GM18502 (cell line): Measurements from ENCODE around the gene PLA2G7.
"Not testable (repeated sequence)": the region's sequence is repeated elsewhere in the genome, so short reads cannot be mapped to it uniquely, and the experiment has no call there.

Experiments
- ATAC-seq: cut with Tn5 transposase; IDR thresholded peaks from one replicate; pipeline ENCODE4 v1.9.1; 2021; ENCODE audit warnings: mild to moderate bottlenecking; ENCODE audit not compliant: unreplicated experiment, poor library complexity

PLA2G7 gene

DNA sequence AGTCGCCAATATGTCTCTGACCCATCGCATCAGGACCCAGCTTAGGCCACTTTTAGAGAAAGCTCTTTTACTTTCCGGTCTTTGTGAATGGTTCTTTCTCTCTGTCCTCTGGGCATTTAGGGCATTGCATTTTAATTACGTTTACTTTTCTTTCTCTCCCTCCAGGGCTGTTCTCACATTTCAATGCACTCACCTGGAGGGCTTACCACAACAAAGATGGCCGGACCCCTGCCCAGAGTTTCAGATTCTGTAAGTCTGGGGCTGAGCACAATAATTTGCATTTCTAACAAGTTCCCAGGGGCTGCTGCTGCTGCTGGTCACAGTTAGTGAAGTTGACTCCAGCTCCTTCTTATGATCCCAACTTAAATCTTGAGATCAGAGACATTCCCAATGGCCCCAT is 14.6 kb upstream of the PLA2G7 start:
- ATAC-seq: no peak

- no peak for ATAC-seq
Measured at GRCh38 chr6:46748940-46749503, 13.8 kb upstream of the PLA2G7 start.

DNA sequence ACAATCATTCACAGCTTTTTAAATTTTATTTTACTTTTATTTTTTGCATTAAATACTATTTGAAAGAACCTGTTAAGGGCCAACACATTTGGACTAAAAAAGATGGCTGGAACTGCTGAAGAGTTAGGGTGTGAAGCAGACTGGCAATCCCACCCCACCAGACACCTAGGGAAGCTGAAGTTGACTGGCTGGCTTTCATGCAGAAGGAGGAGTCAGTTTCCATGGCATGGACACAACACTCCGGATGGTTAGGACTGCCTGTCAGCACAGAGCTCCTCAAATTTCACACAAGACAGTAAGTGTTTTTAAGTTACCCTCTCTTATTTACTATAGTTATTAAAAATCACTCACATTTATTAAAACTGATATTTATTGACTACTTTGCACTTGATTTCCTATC is 11.5 kb upstream of the PLA2G7 start, which contains the start of gene ANKRD66:
TSS of gene ANKRD66 (plus strand) at position 238 of the 400 bp plus-strand sequence. CDS start 5,016 bp downstream, outside the sequence.
- no peak for ATAC-seq

- no peak for ATAC-seq
Measured at GRCh38 chr6:46745973-46746372, 10.8 kb upstream of the PLA2G7 start.

GRCh38 chr6:46744159-46744725 is 9.1 kb upstream of the PLA2G7 start:
- not testable (repeated sequence) for ATAC-seq

GRCh38 chr6:46743425-46744158 is 8.4 kb upstream of the PLA2G7 start:
- ATAC-seq: no peak

DNA sequence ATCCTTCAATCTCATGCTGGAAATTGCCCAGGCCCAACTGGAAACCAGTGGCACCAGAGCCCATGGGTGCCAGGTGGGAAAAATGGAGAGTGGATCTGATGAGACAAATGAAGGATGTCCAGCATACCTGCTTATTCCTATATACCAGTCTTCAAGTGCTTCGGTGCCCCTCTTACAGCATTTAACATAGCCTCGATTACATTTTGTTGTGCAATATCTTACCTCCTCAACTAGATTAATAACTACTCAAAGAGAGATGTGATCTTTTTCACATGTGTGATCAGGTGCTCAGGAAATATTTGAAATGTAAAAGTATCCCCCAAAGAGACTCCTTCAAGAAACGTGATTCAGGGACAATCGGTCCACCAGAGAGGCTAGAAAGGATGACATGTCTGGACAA is 6.7 kb upstream of the PLA2G7 start:
- no peak for ATAC-seq

DNA sequence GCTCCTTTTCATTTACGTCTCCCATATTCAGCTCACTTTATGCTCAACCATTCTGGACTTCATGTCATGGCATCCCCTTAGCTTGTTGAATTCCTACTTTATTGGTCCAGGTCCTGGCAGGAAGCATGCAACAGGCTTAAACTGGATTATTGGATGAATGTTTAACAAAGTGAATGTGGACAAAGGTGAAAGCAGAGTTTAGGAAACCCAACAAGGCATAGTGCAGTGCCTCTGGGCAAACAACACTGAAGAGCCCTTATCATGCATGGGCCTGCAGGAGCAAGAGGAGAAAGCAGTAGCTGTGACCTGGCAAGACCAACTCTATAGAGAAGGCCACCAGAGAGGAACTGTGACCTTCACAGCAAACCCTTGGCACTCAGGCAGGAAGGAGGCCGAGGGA is 6.3 kb upstream of the PLA2G7 start:
- ATAC-seq: no peak

GRCh38 chr6:46736906-46737305 is 1.7 kb upstream of the PLA2G7 start:
- no peak for ATAC-seq

- no peak for ATAC-seq
Measured at GRCh38 chr6:46735720-46736031, 501 bp upstream of the PLA2G7 start.

DNA sequence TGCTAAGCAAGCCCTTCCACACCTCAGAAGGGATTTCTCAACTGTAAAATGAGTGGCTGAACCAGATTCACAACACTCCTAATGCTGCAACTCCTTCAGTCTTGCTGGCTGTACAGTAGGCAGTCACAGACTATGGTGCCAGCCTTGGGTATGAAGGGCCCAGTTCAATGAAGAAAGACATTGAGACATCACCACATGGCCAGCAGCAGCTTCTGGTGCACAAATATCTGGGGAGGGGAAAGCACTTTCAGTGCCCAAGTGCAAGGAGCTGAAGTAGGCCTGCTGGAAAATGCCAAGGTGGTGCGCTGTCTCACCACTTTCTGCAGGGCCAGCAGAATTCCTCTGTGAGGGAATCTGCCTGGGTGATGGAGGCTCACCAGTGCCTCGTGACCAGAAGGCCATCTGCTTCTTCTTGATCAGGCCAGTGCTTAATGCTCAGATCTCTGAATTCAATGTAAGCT is 1.8 kb downstream of the PLA2G7 start:
- ATAC-seq: no peak

DNA sequence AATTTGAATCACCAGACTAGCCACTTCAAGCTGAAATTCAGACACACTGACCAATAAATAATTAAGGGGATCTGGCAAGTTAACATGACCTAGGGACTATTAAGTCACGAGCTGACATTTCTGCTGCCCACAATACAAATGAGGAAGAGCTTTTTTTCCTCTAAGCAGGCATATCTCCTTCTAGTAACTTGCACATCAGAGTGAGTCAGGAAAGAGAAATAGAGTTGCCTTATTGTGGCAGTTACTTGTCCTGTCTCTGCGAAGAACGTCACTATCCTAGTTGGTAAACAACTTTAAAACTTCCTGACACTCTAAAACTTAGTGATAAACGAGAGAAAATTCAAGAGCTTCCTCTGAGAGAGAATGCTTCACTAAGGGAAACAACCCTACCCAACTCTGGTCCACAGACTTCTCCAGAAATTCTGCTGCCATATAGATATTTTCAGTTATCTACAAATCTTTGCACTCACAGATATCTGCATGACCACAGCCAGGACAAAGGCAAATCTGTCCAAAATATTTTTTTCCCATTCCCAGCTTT is 4.2 kb downstream of the PLA2G7 start:
- ATAC-seq: no peak

- no peak for ATAC-seq
Measured at GRCh38 chr6:46729787-46730326, 5.3 kb downstream of the PLA2G7 start.

GRCh38 chr6:46720401-46720800 is 14.8 kb downstream of the PLA2G7 start:
- no peak for ATAC-seq

DNA sequence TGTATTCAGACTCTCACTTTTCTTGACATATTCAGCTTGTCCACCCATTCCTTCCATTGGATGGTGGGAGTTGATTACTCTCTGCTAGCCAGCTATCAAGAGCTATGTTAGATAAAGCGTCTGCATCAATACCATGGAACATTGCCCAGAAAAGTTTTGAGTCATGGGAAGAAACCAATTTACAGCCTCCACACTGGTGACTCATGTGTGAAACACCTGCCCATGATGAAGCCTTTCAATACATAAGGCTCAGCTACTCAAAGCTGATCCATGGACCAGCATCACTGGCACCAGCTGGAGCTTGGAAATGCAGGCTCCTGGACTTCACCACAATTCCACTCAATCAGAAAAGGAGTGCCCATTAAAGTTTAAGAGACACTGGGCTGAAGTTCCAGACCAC is 16.1 kb downstream of the PLA2G7 start:
- ATAC-seq: no peak

- no peak for ATAC-seq
Measured at GRCh38 chr6:46715141-46715540, 20.0 kb downstream of the PLA2G7 start.

- no peak for ATAC-seq
Measured at GRCh38 chr6:46711491-46711890, 23.7 kb downstream of the PLA2G7 start.

DNA sequence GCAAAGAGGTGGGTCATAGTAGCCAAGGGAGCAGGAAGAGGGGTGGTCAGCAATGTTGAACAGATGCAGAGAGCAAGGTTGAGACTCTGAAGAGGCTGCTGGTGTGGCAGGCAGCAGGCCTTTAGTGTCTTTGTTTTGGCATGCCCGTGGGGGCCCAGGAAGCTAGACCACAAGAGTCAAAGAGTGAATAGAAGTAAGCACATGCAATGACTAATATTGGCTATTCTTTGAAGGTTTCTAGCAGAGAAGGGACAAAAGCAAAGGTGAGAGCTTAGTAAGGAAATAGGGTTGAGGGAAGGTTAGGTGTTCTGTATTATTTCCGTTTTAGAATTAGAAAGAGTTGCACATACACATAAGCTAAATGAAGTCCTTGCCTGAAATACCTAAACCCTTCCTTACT is 28.7 kb downstream of the PLA2G7 start:
- no peak for ATAC-seq

DNA sequence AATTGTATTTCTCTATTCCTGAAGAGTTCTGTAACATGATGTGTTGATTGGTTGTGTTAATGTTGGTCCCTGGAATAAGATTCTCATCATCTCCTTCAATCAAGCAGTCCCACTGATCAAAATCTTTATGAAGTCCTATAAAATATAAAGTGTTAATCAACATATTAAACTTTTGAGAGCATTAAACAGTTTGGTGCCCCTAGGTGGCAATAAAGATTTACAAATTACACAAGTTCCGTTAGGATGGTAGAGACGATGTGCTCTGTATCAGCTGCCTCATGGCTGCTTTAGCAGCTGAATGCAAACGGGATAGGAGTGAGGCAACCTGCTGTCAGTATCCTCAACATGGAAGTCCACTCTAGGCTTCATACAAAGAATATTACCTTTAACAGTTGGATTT is 30.6 kb downstream of the PLA2G7 start:
- ATAC-seq: no peak

GRCh38 chr6:46699970-46700369 is 35.2 kb downstream of the PLA2G7 start:
- no peak for ATAC-seq

GRCh38 chr6:46690911-46691451 is 44.2 kb downstream of the PLA2G7 start:
- ATAC-seq: no peak
